HG03045 (cell line): ENCODE measurements around the gene PDCD4.
A peak's percentile ranks its signal among the peaks of the same experiment; 100 is the strongest.
"Not testable (repeated sequence)": the region's sequence is repeated elsewhere in the genome, so short reads cannot be mapped to it uniquely, and the experiment has no call there.

Source experiments
- ATAC-seq: cut with Tn5 transposase; IDR thresholded peaks from one replicate; pipeline ENCODE4 v1.9.1; 2021; ENCODE audit warnings: mild to moderate bottlenecking, moderate library complexity; ENCODE audit not compliant: unreplicated experiment

PDCD4 gene

DNA sequence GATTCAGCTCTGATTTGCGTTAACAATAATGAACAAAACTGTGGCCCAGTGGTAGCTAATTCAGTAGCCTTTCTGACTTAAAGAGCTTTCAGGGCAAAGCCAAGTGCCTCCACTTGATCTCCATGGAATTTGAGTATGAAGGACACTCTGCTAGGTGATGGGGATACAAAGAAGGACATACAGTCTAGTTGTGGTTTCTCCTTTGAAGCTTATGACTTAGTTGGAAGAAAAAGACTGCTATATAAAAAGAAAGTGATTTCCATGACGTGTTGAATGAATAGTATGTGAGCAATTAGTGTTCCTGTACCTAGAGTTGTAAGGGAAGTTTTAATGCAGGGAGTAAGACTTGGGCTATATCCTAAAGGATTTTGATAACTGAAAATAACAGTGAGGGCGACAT, 8.3 kb downstream of the PDCD4 start:
- no peak for ATAC-seq

DNA sequence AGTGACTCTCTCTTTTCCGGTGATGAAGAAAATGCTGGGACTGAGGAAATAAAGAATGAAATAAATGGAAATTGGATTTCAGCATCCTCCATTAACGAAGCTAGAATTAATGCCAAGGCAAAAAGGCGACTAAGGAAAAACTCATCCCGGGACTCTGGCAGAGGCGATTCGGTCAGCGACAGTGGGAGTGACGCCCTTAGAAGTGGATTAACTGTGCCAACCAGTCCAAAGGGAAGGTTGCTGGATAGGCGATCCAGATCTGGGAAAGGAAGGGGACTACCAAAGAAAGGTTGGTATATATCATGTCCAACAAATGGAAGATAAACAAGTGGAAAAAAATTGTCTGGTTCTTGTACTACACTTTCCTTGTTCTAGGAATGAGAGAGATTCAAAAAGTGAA, 9.5 kb downstream of the PDCD4 start:
- ATAC-seq = no peak

DNA sequence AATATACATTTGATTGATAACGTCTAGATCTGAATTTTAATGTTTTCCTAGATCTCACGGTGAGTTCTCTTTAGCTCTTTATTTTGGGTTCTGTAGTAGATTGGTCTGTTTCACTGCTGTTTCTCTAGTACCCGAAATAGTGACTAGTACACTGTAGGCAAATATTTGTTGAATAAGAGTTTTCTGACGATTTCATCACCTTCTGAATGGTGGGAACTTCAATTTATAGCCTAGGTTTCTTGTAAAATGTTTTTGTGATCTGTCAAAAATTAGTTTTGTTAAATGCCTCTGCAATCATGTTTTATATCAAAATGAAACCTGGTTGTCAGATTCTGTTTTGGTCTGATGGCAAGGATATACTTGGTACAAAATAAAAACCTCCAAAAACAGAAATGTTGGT, 10.2 kb downstream of the PDCD4 start:
- no peak for ATAC-seq

DNA sequence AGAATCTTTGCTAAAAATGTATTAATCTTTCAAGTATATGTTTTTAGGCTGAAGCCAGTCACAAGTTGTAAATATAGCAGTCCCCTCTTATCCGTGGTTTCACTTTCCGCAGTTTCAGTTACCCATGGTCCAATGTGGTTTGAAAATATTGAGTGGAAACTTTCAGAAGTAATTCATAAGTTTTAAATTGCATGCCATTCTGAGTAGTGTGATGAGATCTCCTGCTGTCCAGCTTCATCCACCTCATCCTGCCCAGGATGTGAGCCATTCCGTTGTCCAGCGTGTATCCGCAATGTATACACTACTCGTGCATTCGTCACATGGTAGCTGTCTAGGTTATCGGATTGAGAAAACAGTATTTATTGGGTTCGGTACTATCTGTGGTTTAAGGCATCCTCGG, 12.2 kb downstream of the PDCD4 start:
- ATAC-seq = no peak

DNA sequence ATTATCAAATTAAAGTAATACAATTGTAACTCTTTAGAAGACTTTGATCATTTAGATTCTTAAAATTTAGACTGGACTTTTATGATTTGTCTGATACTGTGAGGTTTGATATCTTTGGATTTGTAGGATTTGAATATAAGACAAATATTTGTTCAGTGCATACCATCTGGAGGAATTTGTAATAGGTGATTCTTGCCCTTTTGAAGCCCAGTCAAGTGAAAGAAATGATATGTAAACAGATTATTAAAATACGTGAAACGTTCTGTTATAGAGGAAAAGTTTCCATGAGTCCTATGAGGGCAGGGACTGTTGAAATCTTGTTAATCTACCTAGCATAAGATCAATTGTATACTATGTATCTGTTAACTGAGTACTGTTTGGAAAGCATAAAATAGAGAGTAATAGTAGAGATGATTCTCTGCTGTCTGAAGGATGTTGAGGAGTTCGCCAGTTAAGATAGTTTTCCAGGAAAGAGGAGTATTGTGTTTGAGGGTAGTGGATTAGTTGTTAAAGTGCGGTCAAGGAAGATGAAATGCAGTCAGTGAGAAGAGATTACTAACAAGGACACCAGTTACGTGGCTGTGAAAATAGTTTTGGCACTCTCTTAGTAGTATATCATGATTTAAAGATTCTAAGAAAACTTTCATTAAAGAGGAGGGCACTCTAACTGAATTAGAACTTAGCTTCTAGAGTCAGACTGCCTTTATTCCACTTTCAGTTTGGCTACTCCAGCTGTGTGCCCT, 14.4 kb downstream of the PDCD4 start:
- ATAC-seq = no peak

DNA sequence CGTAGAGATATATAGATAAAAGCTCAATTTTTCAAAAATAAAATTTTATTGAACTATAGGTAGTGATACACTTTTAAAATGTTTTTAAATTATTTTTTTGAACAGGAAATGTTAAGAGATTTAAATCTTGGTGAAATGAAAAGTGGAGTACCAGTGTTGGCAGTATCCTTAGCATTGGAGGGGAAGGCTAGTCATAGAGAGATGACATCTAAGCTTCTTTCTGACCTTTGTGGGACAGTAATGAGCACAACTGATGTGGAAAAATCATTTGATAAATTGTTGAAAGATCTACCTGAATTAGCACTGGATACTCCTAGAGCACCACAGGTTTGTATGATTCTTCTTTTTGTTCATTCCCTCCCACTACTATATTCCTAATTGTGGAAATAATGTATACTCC, 15.8 kb downstream of the PDCD4 start:
- no peak for ATAC-seq

DNA sequence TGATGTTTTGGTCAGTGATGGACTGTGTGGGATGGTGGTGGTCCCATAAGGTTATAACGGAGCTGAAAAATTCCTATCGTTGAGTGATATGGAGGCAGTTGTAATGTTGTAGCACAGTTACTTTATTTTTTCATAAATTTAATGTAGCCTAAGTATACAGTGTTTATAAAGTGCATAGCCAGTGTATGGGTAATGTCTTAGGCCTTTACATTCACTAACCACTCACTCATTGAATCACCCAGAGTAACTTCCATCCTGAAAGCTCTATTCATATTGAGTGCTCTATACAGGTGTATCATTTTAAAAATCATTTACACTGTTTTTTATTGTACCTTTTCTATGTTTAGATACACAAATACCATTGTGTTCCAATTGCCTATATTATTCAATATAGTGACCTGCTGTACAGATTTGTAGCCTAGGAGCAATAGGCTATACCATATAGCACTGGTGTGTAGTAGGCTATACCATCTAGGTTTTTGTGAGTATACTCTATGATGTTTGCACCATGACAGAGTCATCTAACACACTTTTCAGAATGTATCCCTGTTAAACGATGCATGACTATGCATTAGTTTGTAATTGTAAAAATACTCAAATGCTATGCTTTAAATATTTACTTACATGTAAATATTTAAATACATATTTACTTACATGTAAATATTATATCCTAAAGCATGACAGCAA, 21.0 kb downstream of the PDCD4 start:
- no peak for ATAC-seq

DNA sequence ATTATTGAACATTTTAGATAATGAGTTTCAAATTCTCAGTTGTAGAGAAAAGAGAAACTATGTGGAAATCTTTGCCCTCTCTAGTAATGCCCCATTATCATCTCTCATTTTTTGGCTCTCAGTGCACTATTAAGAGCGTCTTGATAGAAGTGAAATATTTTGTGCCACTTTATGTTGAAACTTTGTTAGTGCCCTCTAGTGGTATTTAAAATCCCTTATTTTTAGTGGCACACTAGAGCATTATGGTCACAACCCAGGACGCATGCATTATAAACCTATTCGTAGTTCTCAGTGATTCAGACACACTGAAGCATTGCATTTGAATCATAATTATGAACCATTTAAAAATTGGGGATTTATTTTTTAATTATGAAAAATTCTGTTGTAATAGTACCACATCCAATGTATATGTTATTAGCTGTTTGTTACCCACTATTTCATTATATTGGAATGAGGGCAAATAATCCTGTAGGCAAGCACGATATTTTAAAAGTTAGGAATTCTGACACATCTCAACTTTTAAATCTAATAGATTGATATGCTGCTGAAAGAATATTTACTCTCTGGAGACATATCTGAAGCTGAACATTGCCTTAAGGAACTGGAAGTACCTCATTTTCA, 21.9 kb downstream of the PDCD4 start:
- ATAC-seq = peak; percentile 53

DNA sequence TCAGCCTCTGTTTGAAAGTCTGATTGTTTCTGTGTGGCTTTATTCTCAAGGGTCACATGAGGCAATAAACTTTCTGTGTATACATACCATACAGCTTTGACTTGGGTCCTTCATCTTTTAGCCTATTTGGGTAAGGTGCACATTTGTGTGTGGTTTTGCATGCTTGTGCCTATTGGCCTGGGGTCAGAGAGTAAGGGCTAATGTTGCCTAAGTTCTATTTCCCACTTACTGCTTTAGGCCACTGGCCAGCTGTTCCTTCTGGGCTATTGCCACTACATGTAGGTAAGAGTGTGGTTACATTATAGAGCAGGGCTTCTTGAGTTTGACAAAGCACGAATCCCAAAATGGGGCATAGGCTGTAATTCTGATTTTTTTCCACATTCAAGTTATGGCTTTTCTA, 25.5 kb downstream of the PDCD4 start:
- no peak for ATAC-seq

DNA sequence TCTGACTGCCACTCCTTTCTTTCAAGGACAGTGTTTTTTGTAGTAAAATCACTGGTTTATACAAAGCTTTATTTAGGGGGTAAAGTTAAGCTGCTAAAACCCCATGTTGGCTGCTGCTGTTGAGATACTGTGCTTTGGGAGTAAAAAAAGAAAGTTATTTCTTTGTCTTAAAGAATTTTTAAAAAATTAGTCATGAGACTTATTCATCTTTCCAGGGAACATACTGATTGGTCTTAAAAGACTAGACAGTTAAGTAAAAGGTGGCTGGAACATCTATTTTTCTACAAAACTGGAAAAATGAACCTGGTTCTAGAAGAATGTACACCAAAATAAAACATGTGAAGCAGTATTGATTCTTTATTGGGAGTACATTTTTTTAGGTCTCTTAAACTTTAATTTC, 26.7 kb downstream of the PDCD4 start:
- ATAC-seq = no peak

DNA sequence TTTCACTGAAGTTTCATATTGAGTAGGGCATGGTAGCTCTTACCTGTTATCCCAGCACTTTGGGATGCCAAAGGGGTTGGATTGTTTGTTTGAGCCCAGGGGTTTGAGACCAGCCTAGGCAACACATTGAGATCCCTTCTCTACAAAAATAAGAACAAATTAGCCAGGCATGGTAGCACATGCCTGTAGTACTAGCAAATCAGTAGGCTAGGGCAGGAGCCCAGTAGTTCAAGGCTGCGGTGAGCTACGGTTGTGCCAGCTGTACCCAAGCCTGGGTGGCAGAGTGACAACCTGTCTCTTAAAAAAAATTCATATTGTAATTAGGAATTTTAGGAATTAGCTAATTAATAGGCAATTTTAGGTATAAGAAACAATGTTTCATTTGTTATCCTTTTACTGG, 29.3 kb downstream of the PDCD4 start:
- ATAC-seq = no peak

DNA sequence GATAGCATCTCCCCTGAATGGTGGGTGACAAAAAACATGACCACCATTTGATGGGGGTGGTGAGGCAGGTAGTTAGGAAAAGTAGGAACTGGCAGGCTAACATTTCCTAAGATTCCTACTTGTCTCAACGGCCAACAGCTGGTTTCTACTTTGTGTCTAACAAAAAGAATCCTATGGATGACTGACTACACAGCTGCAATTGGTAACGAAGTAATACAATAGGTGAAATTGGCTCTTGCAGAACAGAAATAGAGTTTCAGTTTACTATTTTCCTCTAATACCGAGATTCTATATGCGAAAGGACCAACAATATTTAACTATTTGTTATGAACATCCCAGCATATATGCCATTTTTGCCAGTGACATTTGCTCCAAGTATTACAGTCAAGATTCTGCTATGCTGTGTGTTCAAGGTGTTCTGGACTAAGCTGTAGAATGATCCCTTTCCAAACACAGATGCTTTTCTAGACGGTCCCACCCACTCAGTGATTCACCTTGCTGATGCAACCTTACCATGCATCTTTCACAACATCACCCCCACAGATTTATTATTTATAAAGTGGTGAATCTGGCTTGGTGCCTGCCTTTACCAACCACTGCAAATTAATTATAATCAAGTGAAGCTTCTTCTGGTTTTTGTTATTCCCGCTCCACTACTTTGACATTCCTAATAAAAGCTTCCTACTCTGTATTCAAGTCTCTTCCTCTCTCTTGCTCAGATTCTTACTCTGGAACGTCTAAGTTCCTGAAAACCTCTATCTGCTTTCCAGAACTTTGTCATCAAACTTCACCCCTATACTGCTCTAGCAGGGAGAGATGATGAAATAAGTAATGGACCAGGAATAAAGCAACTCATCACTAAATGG, 30.5 kb downstream of the PDCD4 start:
- no peak for ATAC-seq

DNA sequence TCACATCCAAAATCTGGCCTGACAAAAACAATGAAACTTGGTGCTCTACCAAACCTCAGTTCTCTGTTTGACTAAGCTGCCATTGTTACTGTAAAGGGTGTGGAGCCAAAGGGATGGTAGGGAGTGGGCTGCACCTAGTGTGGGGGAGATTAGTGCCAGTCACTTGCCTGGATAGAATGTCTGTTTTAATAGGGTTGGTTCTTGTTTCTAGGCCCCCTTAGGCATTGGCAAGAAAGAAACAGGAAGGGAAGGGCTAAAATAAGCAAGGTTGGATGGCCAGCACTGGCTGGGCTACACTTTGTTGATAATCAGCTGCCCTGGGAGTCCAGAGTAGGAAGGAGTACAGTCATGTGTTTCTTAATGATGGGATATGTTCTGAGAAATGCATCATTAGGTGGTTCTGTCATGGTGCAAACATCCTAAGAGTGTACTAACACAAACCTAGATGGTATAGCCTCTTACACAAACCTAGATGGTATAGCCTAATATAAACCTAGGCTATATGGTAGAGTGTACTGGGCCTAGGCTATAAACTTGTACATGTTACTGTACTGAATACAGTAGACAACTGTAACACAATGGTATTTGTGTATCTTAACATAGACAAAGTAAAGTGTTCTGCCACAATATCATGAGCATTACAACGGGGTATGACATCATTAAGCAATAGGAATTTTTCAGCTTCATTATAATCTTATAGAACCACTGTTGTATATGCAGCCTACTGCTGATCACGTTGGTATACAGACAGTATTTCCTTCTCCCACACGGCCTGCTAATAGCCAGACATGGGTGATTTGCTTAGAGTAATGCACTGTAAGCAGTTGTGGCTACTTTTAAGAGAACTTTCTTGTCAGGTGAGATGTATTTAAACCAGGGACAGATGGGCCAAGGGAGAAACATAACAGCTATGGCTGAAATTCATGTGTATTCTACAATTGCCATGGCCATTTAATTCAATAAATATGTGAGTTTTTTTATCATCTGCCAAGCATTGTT, 31.9 kb downstream of the PDCD4 start:
- peak; percentile 64 for ATAC-seq

DNA sequence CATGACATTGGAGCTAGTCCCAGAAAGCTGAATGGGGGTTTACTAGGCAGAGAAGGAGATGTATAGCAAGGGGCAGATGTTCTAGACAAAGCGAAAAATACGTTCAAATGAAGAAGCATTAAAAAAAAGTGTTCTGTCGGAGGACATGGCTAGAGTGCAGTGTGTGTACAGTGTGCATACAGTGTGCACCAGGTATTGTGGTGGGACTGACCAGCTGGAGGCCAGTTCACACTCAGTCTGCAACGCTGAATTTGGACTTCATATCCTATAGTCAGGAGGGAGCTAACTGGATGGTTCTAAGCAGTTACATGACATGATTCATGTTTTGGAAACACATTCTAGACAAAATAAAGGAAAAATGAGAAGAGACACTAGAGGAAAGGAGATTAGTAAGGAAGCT, 38.4 kb downstream of the PDCD4 start:
- ATAC-seq = no peak

DNA sequence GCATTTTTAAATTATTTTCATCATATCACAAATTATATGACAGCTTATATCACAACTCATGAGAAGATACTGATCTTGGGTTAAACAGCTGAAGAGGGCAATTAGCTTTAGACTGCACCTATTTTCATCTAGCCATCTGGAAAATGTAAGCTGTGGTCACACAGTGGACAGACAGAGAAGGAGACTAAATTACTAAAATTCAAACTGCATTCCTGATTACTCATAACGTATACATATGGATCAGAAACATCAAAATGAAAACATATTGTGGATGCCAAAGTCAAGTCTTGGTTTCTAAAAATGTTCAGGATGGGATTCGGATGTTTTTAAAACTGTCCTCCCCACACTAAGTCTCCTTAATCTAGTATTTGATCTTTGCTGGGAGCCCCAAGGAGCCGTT, 40.6 kb downstream of the PDCD4 start:
- no peak for ATAC-seq

DNA sequence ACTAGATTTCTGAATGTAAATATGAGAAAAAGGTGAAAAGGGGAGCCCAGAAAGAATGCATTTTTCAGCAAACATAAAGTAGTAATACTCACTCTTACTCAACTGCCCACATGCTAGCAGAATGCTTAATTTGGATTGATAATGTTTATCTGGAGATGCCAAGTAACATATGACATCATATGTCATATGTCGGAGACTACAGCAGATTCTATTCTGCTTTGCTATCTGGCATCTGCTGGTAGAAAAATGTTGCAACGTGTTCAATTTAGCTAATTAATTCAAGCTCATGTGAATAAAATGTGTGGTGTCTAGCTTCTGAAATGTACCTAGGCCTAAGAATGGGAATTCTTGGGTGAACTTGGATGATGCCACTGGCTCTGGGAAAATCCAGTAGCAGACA, 42.7 kb downstream of the PDCD4 start:
- ATAC-seq = no peak

DNA sequence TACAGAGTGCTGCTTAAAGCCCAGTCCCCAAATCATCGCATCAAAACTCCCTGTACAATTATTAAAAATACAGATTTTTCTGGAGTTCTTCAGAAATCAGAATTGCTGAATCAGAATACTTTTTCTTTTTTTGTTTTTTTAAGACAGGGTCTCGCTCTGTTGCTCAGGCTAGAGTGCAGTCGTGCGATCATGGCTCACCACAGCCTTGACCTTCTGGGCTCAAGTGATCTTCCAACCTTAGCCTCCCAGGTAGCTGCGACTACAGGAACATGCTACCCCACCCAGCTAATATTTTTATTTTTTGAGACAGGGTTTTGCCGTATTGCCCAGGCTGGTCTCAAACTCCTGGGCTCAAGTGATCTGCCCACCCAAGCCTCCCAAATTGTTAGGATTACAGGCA, 43.3 kb downstream of the PDCD4 start:
- ATAC-seq = no peak

DNA sequence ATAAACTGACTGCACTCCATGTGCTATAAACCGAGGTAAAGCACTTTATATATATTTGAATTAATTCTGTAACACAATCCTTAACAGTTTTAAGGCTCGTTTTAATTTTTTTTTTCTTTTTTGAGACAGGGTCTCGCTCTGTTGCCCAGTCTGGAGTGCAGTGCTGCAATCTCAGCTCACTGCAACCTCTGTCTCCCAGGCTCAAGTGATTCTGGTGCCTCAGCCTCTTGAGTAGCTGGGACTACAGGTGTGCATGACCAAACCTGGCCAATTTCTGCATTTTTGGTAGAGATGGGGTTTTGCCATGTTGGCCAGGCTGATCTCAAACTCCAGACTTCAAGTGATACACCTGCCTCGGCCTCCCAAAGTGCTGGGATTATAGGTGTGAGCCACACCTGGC, 43.9 kb downstream of the PDCD4 start:
- not testable (repeated sequence) for ATAC-seq

DNA sequence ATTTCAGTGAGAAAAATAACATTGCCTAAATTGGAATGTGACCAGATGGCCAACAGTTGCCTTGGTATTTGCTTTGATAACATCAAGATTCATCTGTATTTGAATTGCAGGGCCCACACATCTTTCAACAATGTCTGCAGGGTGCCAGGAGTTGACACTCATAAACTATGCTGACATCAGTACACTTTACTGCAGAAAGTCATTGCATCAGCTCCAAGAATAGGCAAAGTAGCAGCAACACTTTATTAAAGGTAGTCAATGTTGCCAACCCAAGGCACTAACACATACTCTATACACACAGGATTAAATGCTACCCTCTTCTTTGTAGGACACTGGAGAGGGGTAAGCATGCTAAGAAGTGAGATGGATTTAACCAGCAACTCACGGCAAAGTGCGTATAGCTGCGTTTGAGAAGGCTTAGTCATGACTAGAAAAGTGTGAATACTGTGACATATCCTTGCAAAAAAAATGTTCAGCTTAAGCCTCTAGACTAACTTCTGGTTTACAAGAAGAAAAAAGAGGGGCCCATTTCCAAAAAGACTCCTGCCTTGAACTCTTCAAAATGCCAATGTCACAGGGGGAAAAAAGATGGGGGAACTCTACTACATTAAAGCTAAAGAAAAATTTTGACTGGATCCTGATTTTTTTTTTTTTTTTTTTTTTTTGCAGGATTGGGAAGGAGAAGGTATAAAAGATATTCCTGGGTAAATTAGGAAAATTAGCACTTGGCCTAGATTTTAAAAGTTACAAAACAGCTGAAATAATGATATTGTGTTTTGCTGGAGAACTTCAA, 45.0 kb downstream of the PDCD4 start:
- no peak for ATAC-seq
